Panc1 (cell line): ENCODE results near the gene ABCG2.

Experiments used
- POLR2AphosphoS5 ChIP-seq: IDR thresholded peaks from 2 replicates; pipeline ENCODE4 v1.6.1; 2012; ENCODE audit warnings: mild to moderate bottlenecking, low read depth, low read length, moderate library complexity
- SIN3A ChIP-seq: IDR thresholded peaks from 2 replicates; pipeline ENCODE4 v1.6.1; 2012; ENCODE audit warnings: low read depth, mild to moderate bottlenecking, low read length, moderate library complexity, borderline replicate concordance; ENCODE audit not compliant: insufficient read depth
- TCF7L2 ChIP-seq: IDR thresholded peaks from 2 replicates; pipeline ENCODE4 v1.6.1; 2011; ENCODE audit warnings: mild to moderate bottlenecking, low read depth, low read length, inconsistent platforms
- TF ChIP-seq, protein P1 (sequence below), 2 experiments: IDR thresholded peaks; 2 replicates each; pipeline ENCODE4 v1.6.1; 2011 to 2012; ENCODE audit warnings: low read depth in 2 of 2, control low read depth in 1 of 2, low read length in 1 of 2, mild to moderate bottlenecking in 1 of 2, moderate library complexity in 1 of 2; ENCODE audit not compliant: insufficient read depth in 1 of 2
- TF ChIP-seq, protein P2 (sequence below): fragments of 450-650 bp; IDR thresholded peaks from 2 replicates; pipeline ENCODE4 v1.5.1; 2017; ENCODE audit warnings: mild to moderate bottlenecking

DNA sequence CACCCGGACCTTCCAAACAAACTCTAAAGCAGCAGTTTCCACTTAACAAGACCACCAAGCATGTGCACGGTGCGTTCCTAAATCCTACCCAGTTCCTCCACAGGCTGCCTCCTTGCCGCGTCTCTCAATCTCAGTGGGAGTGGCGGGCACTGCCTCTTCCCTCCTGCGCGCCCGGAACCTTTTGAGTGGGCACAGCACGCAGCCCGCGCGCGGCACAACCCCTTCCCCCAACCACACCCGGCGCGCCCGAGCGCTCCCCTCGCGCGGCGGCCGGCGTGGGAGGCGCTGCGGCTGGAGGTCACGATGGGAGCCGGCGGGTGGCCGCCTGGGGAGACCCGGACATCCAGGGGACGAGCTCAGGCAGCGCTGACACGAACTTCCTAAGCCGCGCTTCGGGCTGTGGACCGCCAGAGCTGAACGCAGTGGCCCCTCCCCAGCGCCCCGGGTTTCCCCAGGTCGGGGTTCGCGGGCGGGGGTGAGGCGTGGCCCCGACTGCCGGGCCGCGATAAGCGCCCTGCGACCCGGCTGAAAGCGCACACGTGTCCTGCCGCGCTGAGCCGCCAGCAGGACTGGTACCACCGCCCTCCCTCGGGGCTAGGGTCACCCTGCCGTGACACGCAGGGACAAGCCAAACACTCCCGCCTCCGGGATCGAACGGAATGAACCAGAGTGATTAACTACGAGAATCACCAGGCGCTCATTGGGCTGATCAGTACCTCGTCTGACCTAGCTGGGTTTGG is at the start of gene ABCG2:
- peak; percentile 53; the same call in 1 of the 2 replicates for TF ChIP-seq SIN3A
- TF ChIP-seq, protein P1, sequence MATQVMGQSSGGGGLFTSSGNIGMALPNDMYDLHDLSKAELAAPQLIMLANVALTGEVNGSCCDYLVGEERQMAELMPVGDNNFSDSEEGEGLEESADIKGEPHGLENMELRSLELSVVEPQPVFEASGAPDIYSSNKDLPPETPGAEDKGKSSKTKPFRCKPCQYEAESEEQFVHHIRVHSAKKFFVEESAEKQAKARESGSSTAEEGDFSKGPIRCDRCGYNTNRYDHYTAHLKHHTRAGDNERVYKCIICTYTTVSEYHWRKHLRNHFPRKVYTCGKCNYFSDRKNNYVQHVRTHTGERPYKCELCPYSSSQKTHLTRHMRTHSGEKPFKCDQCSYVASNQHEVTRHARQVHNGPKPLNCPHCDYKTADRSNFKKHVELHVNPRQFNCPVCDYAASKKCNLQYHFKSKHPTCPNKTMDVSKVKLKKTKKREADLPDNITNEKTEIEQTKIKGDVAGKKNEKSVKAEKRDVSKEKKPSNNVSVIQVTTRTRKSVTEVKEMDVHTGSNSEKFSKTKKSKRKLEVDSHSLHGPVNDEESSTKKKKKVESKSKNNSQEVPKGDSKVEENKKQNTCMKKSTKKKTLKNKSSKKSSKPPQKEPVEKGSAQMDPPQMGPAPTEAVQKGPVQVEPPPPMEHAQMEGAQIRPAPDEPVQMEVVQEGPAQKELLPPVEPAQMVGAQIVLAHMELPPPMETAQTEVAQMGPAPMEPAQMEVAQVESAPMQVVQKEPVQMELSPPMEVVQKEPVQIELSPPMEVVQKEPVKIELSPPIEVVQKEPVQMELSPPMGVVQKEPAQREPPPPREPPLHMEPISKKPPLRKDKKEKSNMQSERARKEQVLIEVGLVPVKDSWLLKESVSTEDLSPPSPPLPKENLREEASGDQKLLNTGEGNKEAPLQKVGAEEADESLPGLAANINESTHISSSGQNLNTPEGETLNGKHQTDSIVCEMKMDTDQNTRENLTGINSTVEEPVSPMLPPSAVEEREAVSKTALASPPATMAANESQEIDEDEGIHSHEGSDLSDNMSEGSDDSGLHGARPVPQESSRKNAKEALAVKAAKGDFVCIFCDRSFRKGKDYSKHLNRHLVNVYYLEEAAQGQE (IDR thresholded peaks at IDR 0.05; ENCODE audit: insufficient read depth in 1 of 2, low read depth in 2 of 2, low read length in 1 of 2), result no peak
- TF ChIP-seq, protein P2, sequence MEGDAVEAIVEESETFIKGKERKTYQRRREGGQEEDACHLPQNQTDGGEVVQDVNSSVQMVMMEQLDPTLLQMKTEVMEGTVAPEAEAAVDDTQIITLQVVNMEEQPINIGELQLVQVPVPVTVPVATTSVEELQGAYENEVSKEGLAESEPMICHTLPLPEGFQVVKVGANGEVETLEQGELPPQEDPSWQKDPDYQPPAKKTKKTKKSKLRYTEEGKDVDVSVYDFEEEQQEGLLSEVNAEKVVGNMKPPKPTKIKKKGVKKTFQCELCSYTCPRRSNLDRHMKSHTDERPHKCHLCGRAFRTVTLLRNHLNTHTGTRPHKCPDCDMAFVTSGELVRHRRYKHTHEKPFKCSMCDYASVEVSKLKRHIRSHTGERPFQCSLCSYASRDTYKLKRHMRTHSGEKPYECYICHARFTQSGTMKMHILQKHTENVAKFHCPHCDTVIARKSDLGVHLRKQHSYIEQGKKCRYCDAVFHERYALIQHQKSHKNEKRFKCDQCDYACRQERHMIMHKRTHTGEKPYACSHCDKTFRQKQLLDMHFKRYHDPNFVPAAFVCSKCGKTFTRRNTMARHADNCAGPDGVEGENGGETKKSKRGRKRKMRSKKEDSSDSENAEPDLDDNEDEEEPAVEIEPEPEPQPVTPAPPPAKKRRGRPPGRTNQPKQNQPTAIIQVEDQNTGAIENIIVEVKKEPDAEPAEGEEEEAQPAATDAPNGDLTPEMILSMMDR, result no peak
- no peak for TF ChIP-seq POLR2AphosphoS5
- TF ChIP-seq TCF7L2, result no peak
